ENCODE results near the gene WDR93. TPM values are rescaled to one million over a fixed set of nuclear protein-coding genes. Genes with fewer than 3 reads are reported as not detected.

Gene WDR93
- total RNA-seq, 1 experiment from 2014 or later = not detected

DNA sequence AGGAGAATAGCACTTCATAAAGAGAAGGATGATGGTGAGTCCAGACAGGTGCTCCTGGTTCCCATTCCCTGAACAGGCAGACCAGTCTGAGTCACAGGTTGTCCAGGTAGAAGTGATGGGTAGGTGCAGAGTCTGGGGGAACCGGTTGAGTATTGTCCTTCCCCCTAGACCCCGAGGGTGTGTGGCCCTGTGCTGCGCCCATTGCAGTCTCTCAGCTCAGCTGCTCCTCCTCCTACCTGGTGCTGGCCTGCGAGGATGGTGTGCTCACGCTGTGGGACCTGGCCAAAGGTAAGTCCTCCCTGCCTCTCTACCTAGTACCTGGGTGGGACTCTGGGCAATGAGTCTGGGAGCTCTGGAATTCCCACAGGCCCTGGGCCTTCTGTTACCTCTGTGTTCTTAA, 40.7 kb downstream of the WDR93 start:
- BruUV-seq (replicated peaks) = no TSS peak
- DNase-seq (ENCODE audit: low spot score) = no peak
- no peak overlapping the region for H3K4me3 ChIP-seq (ENCODE audit: low read depth, low read length, poor library complexity, severe bottlenecking)
- H3K27ac ChIP-seq (ENCODE audit: low read depth, low read length, poor library complexity, severe bottlenecking) = no peak overlapping the region
- no peaks in the 10 kb centered on the region for H3K36me3 ChIP-seq (ENCODE audit: insufficient read depth, low read length, poor library complexity, severe bottlenecking)
- ChIA-PET POLR2A (ENCODE audit: low non-redundant PET) (interaction anchor here (0.5 kb wide), 1 partner anchor 154 kb away, joined by 15 read pairs; no protein-coding TSS in a partner anchor), CTCF (no interaction called here)
- no peaks in the 10 kb centered on the region for H3K9me3 ChIP-seq (ENCODE audit: low read depth, low read length, poor library complexity, severe bottlenecking)
- H3K27me3 ChIP-seq (replicated peaks; ENCODE audit: insufficient read depth, low read depth, low read length, poor library complexity) = no peaks in the 10 kb centered on the region
- intact Hi-C loops (cut with micrococcal nuclease; ENCODE audit: unreplicated experiment) = no loop called here
- peaks cover 10% of the 10 kb centered on the region for H3K4me1 ChIP-seq (ENCODE audit: insufficient read depth, low read length, poor library complexity, severe bottlenecking)
- TF ChIP-seq EZH2 (IDR thresholded peaks at IDR 0.05; ENCODE audit: borderline replicate concordance, low read depth, low read length, poor library complexity, severe bottlenecking) = no peak
- TF ChIP-seq, protein P1, sequence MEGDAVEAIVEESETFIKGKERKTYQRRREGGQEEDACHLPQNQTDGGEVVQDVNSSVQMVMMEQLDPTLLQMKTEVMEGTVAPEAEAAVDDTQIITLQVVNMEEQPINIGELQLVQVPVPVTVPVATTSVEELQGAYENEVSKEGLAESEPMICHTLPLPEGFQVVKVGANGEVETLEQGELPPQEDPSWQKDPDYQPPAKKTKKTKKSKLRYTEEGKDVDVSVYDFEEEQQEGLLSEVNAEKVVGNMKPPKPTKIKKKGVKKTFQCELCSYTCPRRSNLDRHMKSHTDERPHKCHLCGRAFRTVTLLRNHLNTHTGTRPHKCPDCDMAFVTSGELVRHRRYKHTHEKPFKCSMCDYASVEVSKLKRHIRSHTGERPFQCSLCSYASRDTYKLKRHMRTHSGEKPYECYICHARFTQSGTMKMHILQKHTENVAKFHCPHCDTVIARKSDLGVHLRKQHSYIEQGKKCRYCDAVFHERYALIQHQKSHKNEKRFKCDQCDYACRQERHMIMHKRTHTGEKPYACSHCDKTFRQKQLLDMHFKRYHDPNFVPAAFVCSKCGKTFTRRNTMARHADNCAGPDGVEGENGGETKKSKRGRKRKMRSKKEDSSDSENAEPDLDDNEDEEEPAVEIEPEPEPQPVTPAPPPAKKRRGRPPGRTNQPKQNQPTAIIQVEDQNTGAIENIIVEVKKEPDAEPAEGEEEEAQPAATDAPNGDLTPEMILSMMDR (conservative IDR thresholded peaks at IDR 0.05; ENCODE audit: low read depth, low read length) = no peak

DNA sequence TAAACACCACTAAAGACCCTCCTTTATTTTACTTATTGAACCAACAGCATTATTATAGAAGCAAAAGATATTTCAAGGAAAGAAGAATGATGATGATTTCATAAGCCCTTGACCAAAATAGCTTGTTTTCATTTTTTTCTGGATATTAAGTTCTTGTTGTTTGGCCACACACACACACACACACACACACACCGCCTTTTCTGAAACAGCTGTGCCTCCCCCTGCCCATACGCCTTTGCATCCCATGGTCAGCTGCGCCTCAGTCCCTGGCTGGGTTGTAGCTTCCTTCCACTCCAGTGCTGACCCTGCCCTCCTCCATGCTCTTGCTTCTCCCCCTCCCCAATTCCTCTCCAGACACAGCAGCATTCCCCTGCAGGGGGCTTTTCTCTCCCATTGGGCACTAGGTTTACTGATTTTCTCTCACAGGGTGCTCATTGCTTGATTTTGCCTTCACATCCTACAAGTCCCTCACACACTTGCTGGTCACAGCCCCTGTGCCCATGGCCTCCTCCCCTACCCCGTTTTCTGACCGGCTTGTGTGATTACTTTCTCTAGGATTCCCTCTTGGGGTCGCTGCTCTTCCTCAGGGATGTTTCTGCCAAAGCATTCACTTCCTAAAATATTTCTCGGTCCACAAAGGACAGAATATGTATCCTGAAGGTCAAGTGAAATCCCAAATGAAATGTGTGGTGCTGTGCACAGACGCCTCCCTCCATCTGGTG, 42.0 kb downstream of the WDR93 start:
- Histone ChIP-seq H3K9me3 (ENCODE audit: low read depth, low read length, poor library complexity, severe bottlenecking) (no peaks in the 10 kb centered on the region), H3K4me1 (ENCODE audit: insufficient read depth, low read length, poor library complexity, severe bottlenecking) (peaks cover 10% of the 10 kb centered on the region), H3K27ac (ENCODE audit: low read depth, low read length, poor library complexity, severe bottlenecking) (no peak overlapping the region), H3K36me3 (ENCODE audit: insufficient read depth, low read length, poor library complexity, severe bottlenecking) (no peaks in the 10 kb centered on the region), H3K27me3 (replicated peaks; ENCODE audit: insufficient read depth, low read depth, low read length, poor library complexity) (no peaks in the 10 kb centered on the region), H3K4me3 (ENCODE audit: low read depth, low read length, poor library complexity, severe bottlenecking) (no peak overlapping the region)
- ChIA-PET CTCF (no interaction called here), POLR2A (ENCODE audit: low non-redundant PET) (no interaction called here)
- intact Hi-C loops (cut with micrococcal nuclease; ENCODE audit: unreplicated experiment) = no loop called here
- TF ChIP-seq, protein P1 (conservative IDR thresholded peaks at IDR 0.05; ENCODE audit: low read depth, low read length) = no peak
- TF ChIP-seq EZH2 (IDR thresholded peaks at IDR 0.05; ENCODE audit: borderline replicate concordance, low read depth, low read length, poor library complexity, severe bottlenecking) = no peak
- no peak for DNase-seq (ENCODE audit: low spot score)
- BruUV-seq (replicated peaks) = no TSS peak

DNA sequence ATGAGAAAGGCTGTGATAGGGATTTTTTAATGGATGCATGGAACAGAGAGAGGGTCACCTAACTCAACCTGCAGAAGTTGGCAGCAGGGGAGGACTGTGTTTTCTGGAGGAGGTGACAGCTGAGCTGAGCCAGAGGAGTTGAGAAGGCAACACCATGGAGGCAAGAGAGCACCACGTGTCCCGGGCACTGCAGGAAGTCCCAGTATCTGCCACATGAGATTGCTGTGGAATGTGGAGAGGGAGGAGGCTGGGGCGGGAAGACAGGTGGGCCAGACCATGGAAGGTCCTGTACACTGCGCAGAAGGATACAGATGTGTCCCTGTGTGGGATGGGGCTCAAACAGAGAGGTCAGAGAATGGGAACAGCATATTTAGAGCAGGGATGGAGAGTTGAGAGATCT, 45.2 kb downstream of the WDR93 start:
- ChIA-PET POLR2A (ENCODE audit: low non-redundant PET) (no interaction called here), CTCF (no interaction called here)
- no TSS peak for BruUV-seq (replicated peaks)
- TF ChIP-seq EZH2 (IDR thresholded peaks at IDR 0.05; ENCODE audit: borderline replicate concordance, low read depth, low read length, poor library complexity, severe bottlenecking) = no peak
- TF ChIP-seq, protein P1 (conservative IDR thresholded peaks at IDR 0.05; ENCODE audit: low read depth, low read length) = no peak
- H3K36me3 ChIP-seq (ENCODE audit: insufficient read depth, low read length, poor library complexity, severe bottlenecking) = no peaks in the 10 kb centered on the region
- DNase-seq (ENCODE audit: low spot score) = no peak
- H3K4me3 ChIP-seq (ENCODE audit: low read depth, low read length, poor library complexity, severe bottlenecking) = no peak overlapping the region
- intact Hi-C loops (cut with micrococcal nuclease; ENCODE audit: unreplicated experiment) = no loop called here
- no peaks in the 10 kb centered on the region for H3K27me3 ChIP-seq (replicated peaks; ENCODE audit: insufficient read depth, low read depth, low read length, poor library complexity)
- H3K4me1 ChIP-seq (ENCODE audit: insufficient read depth, low read length, poor library complexity, severe bottlenecking) = no peaks in the 10 kb centered on the region
- no peaks in the 10 kb centered on the region for H3K9me3 ChIP-seq (ENCODE audit: low read depth, low read length, poor library complexity, severe bottlenecking)
- H3K27ac ChIP-seq (ENCODE audit: low read depth, low read length, poor library complexity, severe bottlenecking) = no peak overlapping the region
